Hematopoietic multipotent progenitor cell (in vitro differentiated cells): Measurements from ENCODE around the gene PXMP2. TPM values are rescaled to one million over a fixed set of nuclear protein-coding genes. Genes with fewer than 3 reads are reported as not detected.
"Not testable (repeated sequence)": the region's sequence is repeated elsewhere in the genome, so short reads cannot be mapped to it uniquely, and the experiment has no call there.

ENCODE experiments used
- DNase-seq, 3 donors: peaks; one replicate each; pipeline ENCODE4 v3.0.0-alpha.2; 2011 to 2015; ENCODE audit warnings: low read depth in 2 of 3, low spot score in 2 of 3
- small RNA-seq: library from RNA; depleted of rRNA; stranded (forward); fragments of <200 nt; gene quantifications from one replicate; pipeline ENCODE3, GENCODE V24; 2012
- total RNA-seq: library from RNA; depleted of rRNA; stranded (reverse); fragments of >200 nt; gene quantifications from one replicate; pipeline ENCODE4 v1.2.3, GENCODE V29; 2012

Gene PXMP2
- total RNA-seq, 1 donor, result 21.0 TPM

- no peak for DNase-seq
These were observed 54.2 kb downstream of the PXMP2 start for GRCh38 chr12:132741620-132742019.

DNA sequence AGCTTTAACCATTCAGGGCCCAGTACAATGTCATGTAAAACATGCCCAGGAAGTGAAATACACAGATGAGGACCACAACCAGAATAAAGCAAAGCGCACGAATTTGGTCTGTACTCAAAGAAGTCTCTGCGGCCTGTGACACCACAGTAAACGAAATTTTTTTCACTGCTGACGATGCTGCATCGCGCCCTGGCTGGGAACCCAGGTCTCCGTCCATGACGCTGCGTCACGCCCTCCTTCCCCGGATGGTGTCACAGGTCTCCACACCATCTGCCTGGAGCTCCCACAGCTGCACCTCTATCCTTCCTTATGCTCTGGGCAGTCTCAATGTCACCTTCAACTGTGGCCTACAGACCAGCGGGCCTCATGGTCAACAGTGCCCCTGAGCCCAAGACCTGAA is 56.4 kb downstream of the PXMP2 start:
- DNase-seq, result no peak

GRCh38 chr12:132746613-132747012 is 59.2 kb downstream of the PXMP2 start:
- no peak for DNase-seq

DNA sequence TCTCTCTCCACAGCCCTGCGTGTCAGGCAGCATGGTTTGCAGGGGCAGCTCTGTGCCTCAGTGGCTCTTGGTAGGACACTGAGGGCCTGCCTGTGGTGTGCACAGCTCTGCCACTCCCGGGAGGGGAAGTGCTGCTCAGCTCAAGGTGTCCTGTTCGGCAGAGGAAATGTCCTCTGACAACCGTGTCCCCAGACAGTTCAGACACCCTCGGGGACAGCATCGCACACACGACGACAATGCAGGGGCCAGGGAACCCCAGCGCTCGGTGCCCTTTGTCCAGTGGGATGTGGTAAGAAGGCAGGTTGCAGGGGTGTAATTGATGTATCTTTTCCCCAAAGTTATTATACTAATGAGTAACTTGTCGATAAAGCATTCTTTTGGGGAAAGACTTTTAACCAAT is 60.0 kb downstream of the PXMP2 start:
- DNase-seq, result no peak

- no peak for DNase-seq
These were observed 60.5 kb downstream of the PXMP2 start for GRCh38 chr12:132747896-132748295.

DNA sequence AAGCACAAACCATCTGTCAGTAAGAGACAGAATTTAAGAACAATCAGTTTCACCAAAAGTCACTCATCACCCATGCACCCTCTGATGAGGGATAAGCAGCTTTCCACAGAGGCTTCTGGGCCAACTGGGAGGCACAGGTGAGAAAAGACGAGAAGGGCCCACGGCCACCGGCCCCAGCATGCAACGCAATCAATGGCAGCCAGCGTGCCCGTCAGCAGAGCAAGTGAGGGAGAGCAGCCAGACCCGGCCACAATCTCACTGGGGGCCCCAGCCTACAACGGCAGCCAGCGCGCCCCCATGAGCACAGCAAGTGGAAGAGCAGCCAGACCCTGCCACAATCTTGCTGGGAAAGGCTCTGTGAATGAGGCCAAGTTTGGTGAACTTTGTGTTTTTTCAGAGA is 60.9 kb downstream of the PXMP2 start:
- DNase-seq, result no peak

- not testable (repeated sequence) for DNase-seq
These were observed 66.3 kb downstream of the PXMP2 start for GRCh38 chr12:132753670-132754069.

DNA sequence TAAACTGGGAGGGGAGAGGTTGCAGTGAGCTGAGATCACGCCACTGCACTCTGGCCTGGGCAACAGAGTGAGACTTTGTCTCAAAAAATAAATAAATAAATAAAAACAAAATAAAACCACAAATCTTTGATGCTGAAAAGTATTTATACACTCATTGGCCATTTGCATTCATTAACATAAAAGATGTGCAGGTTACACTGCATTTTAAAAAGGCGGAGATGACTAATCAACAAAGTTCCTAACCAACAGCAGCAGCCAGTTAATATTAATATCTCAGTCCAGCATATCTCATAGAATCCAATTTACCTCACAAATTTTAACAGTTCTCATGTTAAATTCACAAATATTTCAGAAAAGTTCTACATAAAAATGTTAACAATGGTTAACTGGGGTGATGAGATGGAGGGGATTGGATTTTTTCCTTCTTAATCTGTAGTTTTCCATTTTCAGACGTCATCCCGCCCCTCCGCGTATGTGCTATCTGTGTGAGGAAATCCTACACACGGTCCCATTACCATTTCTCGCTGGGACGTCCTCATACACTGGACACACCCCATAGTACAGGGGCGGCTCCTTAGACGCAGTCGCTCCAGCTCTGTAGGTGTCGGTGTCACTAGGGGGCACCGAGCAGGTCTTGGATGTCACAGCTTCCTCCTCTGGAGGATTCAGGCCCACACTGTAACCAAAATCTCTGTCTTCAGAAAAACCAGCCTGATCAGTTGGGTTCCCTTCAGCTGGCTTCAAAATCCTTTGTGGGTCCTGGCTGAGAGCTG is 67.0 kb downstream of the PXMP2 start:
- peak in 1 of 3 donors; percentile 35 for DNase-seq

Small RNA genes lying within 50 kb of the gene (small RNA-seq; reads per million reads assigned to genes)
- not detected for gene RNA5SP379

Other genes with a start within 250 kb of the PXMP2 start
- 23.7 TPM for gene FBRSL1, start 197.4 kb upstream of the PXMP2 start, total RNA-seq
- gene LRCOL1, start 77.0 kb upstream of the PXMP2 start, total RNA-seq, result 0.54 TPM
- gene P2RX2, start 68.8 kb upstream of the PXMP2 start, total RNA-seq, result not detected
- gene POLE, start 245 bp upstream of the PXMP2 start, total RNA-seq, result 108 TPM
- 61.7 TPM for gene PGAM5, start 23.3 kb downstream of the PXMP2 start, total RNA-seq
- 97.8 TPM for gene ANKLE2, start 74.2 kb downstream of the PXMP2 start, total RNA-seq
- gene GOLGA3, start 141.3 kb downstream of the PXMP2 start, total RNA-seq, result 50.4 TPM
- 29.9 TPM for gene CHFR, start 200.0 kb downstream of the PXMP2 start, total RNA-seq